Breast epithelium (tissue), 3 donors: Measurements from ENCODE around the gene CLECL1.

ENCODE experiments used
- POLR2A ChIP-seq: fragments of 450-650 bp; IDR thresholded peaks from one replicate; pipeline ENCODE4 v1.6.1; 2016; ENCODE audit warnings: antibody characterized with exemption, mild to moderate bottlenecking, moderate library complexity
- POLR2AphosphoS5 ChIP-seq, 3 donors: sonication (generic); formaldehyde crosslinking; IDR thresholded peaks; one replicate each; pipeline ENCODE4 v1.6.1; 2017; ENCODE audit warnings: antibody characterized with exemption in 3 of 3
- TF ChIP-seq, protein P1 (sequence below), 3 donors: fragments of 450-650 bp; IDR thresholded peaks; one replicate each; pipeline ENCODE4 v1.5.1; 2016 to 2017; ENCODE audit warnings: antibody characterized with exemption in 3 of 3, mild to moderate bottlenecking in 3 of 3, moderate library complexity in 3 of 3

DNA sequence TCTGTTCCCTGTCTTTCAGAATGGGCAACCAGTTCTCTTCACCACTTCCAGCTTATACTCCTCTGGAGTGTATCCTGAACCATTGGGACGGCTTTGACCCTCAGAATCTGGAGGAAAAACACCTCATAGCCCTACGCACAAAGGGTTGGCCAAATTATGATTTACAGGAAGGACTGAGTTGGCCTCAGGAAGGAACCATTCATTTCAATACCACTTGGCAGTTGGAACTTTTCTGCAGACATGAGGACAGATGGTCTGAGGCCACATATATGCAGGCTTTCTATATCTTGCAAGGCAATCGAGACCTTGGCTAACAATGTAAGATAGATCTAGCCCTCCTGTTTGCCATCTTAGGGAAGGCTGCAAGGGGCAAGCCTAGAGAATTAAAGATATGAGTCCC is 24.0 kb downstream of the CLECL1 start:
- TF ChIP-seq, protein P1, sequence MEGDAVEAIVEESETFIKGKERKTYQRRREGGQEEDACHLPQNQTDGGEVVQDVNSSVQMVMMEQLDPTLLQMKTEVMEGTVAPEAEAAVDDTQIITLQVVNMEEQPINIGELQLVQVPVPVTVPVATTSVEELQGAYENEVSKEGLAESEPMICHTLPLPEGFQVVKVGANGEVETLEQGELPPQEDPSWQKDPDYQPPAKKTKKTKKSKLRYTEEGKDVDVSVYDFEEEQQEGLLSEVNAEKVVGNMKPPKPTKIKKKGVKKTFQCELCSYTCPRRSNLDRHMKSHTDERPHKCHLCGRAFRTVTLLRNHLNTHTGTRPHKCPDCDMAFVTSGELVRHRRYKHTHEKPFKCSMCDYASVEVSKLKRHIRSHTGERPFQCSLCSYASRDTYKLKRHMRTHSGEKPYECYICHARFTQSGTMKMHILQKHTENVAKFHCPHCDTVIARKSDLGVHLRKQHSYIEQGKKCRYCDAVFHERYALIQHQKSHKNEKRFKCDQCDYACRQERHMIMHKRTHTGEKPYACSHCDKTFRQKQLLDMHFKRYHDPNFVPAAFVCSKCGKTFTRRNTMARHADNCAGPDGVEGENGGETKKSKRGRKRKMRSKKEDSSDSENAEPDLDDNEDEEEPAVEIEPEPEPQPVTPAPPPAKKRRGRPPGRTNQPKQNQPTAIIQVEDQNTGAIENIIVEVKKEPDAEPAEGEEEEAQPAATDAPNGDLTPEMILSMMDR (IDR thresholded peaks at IDR 0.05), result no peak
- TF ChIP-seq POLR2A (no peak), POLR2AphosphoS5 (IDR thresholded peaks at IDR 0.05) (no peak)
